ENCODE data around the gene ATP7B. TPM values are rescaled to one million over a fixed set of nuclear protein-coding genes. Genes with fewer than 3 reads are reported as not detected.
"Not testable (repeated sequence)": the region's sequence is repeated elsewhere in the genome, so short reads cannot be mapped to it uniquely, and the experiment has no call there.

The ATP7B gene
- total RNA-seq, 8 experiments from 2014 or later = 0.97 to 7.3 (median 5.6) TPM

DNA sequence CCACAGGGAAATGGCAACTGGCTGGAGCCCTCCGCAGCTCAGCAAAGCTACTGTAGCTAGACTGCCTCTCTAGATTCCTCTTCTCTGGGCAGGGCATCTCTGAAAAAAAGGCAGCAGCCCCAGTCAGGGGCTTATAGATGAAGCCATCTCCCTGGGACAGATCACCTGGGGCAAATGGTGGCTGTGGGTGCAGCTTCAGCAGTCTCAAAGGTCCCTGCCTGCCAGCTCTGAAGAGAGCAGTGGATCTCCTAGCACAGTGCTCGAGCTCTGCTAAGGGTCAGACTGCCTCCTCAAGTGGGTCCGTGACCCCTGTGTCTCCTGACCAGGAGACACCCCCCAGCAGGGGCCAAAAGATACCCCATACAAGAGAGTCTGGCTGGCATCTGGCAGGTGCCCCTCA is 28.0 kb downstream of the ATP7B start:
- H3K4me1 ChIP-seq (replicated peaks in 1 of 2); H3K4me3 ChIP-seq; in situ Hi-C loops (cut with MboI; ENCODE audit: low pct_unique_long_range_greater_than_20kb in 2 of 9, low sequenced_read_pairs in 9 of 9, unreplicated experiment in 9 of 9); H3K27ac ChIP-seq; ATAC-seq (replicated peaks in 6 of 8): not testable (repeated sequence)
- 79 to 100% (median 100%) methylated on average over 1 to 2 of the region's 3 CpGs; no CpG with 5 or more reads in 5 of the 10 experiments for WGBS, 10 experiments

DNA sequence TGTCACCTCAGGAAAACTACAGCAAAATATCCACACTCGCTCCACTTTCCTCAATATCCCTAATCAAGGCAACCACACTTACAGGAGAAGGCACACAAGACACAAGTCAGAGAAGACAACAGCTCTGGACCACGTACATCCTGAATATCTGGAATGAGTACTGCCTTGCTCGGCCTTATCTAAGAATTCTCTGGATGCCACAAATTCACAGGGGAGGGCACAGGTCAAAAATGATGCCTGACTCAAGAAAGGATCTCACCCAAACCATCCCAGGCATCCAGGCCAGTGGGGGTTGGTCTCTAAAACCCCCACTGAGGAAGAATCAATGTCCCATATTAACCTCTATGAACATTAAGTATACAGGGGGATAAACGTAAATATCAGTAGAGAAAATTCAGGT is 29.9 kb downstream of the ATP7B start:
- Histone ChIP-seq H3K4me1 (replicated peaks in 1 of 2) (no peaks in the 10 kb centered on the region), H3K4me3 (no peak overlapping the region), H3K27ac (no peak overlapping the region)
- 25 to 100% (median 92%) methylated on average over 1 to 4 of the region's 4 CpGs; no CpG with 5 or more reads in 2 of the 10 experiments for WGBS, 10 experiments
- ATAC-seq (replicated peaks in 6 of 8) = no peak
- in situ Hi-C loops (cut with MboI; ENCODE audit: low pct_unique_long_range_greater_than_20kb in 2 of 9, low sequenced_read_pairs in 9 of 9, unreplicated experiment in 9 of 9) = no loop called here

DNA sequence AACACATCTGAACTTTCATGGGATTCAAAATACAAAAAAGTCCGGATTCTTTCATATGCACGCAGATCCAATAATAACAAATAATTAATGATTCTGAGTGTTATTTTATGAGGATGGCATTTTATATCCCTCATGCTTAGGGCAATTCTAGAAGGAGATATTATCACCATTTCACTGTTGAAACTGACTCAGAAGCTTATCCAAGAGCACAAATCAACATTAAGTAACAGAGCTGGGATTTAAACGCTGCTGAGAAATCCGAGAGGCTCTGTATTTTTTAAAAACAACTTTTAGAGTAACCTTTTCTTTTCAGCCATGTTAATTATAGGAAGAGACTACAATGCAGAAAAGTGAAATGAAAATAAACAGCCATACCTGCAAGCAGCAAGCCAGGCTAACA is 30.3 kb downstream of the ATP7B start:
- Histone ChIP-seq H3K4me1 (replicated peaks in 1 of 2) (no peaks in the 10 kb centered on the region), H3K27ac (no peak overlapping the region), H3K4me3 (no peak overlapping the region)
- WGBS, 10 experiments = 0 to 100% (median 67%) methylated on average over 1 to 4 of the region's 4 CpGs; no CpG with 5 or more reads in 2 of the 10 experiments
- in situ Hi-C loops (cut with MboI; ENCODE audit: low pct_unique_long_range_greater_than_20kb in 2 of 9, low sequenced_read_pairs in 9 of 9, unreplicated experiment in 9 of 9) = no loop called here
- no peak for ATAC-seq (replicated peaks in 6 of 8)

DNA sequence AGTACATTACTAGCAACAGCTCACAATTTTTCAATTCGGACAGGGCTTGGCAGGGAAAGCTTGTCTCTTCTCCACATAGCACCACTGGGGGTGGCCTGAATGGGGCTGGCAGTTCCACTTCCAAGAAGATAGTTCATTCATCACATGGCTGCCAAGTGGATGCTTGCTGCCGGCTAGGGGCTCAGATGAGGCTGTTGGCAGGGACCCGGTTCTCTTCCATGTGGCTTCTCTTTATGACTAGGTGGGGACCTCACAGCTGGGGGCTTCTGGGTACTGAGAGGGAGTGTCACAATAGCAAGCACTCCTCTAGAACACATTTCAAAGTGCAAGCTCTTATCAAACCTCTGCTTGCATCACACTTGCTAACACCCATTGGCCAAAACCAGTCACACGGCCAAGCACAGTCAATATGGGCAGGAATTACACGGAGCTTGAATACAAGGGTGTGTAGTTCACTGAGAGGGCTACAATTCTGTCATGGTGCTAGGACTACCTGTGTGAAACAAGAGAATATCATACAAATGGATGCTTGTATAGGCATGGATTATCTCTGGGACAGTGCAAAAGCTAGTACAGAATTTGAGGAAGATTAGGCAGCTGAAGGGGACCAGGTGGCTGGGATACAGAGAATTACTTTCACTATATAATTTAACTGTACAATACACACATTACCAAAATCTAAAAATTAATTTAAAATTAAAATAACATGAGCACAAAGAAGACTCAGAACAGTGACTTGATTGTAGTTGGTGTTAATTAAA is 32.3 kb downstream of the ATP7B start:
- Histone ChIP-seq H3K4me1 (replicated peaks in 1 of 2) (no peaks in the 10 kb centered on the region), H3K27ac (no peak overlapping the region), H3K4me3 (no peak overlapping the region)
- peak in 4 of 8 experiments; percentile 21 to 84 (median 56) for ATAC-seq (replicated peaks in 6 of 8)
- in situ Hi-C loops (cut with MboI; ENCODE audit: low pct_unique_long_range_greater_than_20kb in 2 of 9, low sequenced_read_pairs in 9 of 9, unreplicated experiment in 9 of 9) = no loop called here
- WGBS, 10 experiments = 6 to 88% (median 61%) methylated on average over 1 to 4 of the region's 5 CpGs; no CpG with 5 or more reads in 1 of the 10 experiments

DNA sequence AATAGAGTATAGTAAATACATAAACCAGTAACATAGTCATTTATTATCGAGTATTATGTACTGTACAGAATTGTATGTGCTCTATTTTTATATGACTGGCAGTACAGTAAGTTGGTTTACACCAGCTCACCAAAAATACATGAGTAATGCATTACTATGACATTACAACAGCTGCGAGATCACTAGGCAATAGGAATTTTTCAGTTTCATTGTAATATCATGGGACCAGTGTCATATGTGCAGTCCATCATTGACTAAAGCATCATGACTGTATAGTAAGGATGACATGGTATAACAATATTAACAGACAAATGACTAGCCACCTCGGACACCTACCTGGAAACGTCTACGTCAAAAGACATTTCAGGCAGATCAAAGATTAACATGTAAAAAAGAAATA is 33.6 kb downstream of the ATP7B start:
- WGBS, 10 experiments = 66 to 96% (median 87%) methylated on average over 3 to 5 of the region's 5 CpGs
- peak in 2 of 8 experiments; percentile 58 to 73 for ATAC-seq (replicated peaks in 6 of 8)
- no peak overlapping the region for H3K27ac ChIP-seq
- H3K4me1 ChIP-seq (replicated peaks in 1 of 2) = no peaks in the 10 kb centered on the region
- H3K4me3 ChIP-seq = no peak overlapping the region
- in situ Hi-C loops (cut with MboI; ENCODE audit: low pct_unique_long_range_greater_than_20kb in 2 of 9, low sequenced_read_pairs in 9 of 9, unreplicated experiment in 9 of 9) = no loop called here

DNA sequence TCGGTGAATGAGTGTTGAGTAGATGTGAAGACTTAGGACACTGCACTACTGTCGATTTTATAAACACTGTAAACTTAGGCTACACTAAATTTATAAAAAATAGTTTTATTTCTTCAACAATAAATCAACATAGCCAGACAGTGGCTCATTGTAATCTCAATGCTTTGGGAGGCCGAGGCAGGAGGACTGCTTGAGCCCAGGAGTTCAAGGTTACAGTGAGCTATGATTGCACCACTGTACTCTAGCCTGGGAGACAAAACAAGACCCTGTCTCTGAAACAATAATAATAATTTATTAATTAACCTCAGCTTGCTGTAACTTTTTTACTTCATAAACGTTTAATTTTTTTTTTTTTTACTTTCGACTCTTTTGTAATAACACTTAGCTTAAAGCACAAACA is 34.4 kb downstream of the ATP7B start:
- 58 to 96% (median 86%) methylated on average over 2 to 5 of the region's 5 CpGs for WGBS, 10 experiments
- no peak for ATAC-seq (replicated peaks in 6 of 8)
- in situ Hi-C loops (cut with MboI; ENCODE audit: low pct_unique_long_range_greater_than_20kb in 2 of 9, low sequenced_read_pairs in 9 of 9, unreplicated experiment in 9 of 9) = no loop called here
- no peaks in the 10 kb centered on the region for H3K4me1 ChIP-seq (replicated peaks in 1 of 2)
- H3K27ac ChIP-seq = no peak overlapping the region
- H3K4me3 ChIP-seq = no peak overlapping the region

DNA sequence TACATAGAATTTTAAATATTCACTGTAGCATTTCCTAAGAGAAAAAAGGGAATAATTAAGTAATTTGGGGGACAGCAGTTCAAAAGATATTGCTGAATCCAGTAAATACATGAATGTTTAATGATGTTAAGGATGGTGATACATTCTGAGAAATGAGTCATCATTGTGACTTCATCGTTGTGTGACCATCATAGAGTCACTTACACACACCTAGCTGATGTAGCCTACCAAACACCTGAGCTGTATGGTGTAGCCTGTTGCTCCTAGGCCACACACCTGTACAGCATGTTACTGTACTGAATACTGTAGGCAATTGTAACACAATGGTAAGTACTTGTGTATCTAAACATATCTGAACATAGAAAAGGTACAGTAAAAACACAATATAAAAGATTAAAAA is 34.8 kb downstream of the ATP7B start:
- no peak overlapping the region for H3K27ac ChIP-seq
- no peak overlapping the region for H3K4me3 ChIP-seq
- in situ Hi-C loops (cut with MboI; ENCODE audit: low pct_unique_long_range_greater_than_20kb in 2 of 9, low sequenced_read_pairs in 9 of 9, unreplicated experiment in 9 of 9) = no loop called here
- peak in 1 of 8 experiments; percentile 34 for ATAC-seq (replicated peaks in 6 of 8)
- no peaks in the 10 kb centered on the region for H3K4me1 ChIP-seq (replicated peaks in 1 of 2)
- 0 to 100% (median 8%) methylated on average over 1 of the region's 1 CpG; no CpG with 5 or more reads in 3 of the 10 experiments for WGBS, 10 experiments

DNA sequence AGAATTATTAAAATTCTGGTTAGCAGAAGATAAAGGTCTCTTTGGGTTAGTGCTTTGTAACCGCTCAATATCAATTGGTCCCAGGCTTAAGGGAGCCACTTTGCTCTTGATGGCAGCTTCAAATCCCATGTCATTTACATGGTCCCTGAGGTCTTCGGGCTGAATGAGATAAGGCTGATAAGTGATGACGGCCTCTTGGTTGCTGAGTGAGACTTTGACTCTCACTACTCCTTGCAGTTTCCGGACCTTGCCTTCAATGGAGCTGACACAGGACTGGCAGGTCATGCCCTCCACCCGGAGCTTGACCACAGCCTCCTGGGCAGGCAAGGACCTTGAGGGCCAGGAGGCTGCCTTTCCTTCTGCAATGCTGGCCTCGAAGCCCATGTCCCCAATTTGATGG is 36.8 kb downstream of the ATP7B start:
- no peak overlapping the region for H3K27ac ChIP-seq
- 0 to 100% (median 94%) methylated on average over 1 to 5 of the region's 6 CpGs; no CpG with 5 or more reads in 3 of the 10 experiments for WGBS, 10 experiments

DNA sequence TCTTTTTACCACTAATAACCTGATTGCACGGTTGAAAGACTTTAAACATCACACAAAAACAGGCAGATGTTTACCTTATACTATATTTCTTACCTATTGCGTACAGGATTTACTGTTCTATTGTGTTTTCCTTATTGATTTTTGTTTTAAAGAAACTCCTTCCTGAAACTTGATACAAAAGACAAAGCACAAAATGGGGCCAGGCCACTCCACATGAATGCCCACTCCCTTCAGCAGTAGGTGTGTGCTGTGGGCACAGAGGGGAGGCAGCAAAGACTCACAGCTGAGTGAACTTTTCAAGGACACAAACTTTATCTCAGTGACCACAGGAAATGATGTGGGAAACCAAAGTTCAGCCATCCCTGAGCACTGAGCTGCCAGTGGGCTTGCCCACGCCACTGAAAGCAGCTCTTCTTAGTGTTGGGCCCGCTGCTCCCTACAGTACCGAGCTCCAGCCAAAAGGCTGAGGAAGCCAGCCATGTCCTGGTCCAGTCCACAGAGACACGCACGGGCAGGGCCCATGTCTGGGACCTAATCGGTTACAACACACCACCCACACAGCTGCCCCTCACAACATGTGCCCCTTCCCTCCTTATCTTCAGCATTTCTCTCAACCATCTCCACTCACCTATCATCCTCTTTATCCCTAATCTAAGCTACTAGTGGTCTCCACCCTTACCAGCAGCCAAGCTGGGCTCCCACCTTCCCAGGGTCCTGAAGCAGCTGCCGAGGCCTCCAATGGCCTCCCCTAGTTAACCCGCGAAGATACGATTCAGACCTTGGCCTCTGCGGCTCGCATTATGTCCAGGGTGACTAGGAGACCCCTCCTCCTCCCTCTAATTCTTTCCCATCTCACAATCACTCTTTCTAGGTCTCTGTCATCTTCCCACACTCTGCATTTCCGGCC is 39.5 kb downstream of the ATP7B start:
- no peaks in the 10 kb centered on the region for H3K4me1 ChIP-seq (replicated peaks in 1 of 2)
- H3K27ac ChIP-seq = no peak overlapping the region
- H3K4me3 ChIP-seq = no peak overlapping the region
- ATAC-seq (replicated peaks in 6 of 8) = no peak
- WGBS, 10 experiments = 66 to 100% (median 90%) methylated on average over 2 to 13 of the region's 15 CpGs
- in situ Hi-C loops (cut with MboI; ENCODE audit: low pct_unique_long_range_greater_than_20kb in 2 of 9, low sequenced_read_pairs in 9 of 9, unreplicated experiment in 9 of 9) = no loop called here

More for the DNA sequence above, 36.8 kb downstream of the ATP7B start:
- no peak for ATAC-seq (replicated peaks in 6 of 8)
- H3K4me3 ChIP-seq = no peak overlapping the region
- in situ Hi-C loops (cut with MboI; ENCODE audit: low pct_unique_long_range_greater_than_20kb in 2 of 9, low sequenced_read_pairs in 9 of 9, unreplicated experiment in 9 of 9) = no loop called here
- no peaks in the 10 kb centered on the region for H3K4me1 ChIP-seq (replicated peaks in 1 of 2)

DNA sequence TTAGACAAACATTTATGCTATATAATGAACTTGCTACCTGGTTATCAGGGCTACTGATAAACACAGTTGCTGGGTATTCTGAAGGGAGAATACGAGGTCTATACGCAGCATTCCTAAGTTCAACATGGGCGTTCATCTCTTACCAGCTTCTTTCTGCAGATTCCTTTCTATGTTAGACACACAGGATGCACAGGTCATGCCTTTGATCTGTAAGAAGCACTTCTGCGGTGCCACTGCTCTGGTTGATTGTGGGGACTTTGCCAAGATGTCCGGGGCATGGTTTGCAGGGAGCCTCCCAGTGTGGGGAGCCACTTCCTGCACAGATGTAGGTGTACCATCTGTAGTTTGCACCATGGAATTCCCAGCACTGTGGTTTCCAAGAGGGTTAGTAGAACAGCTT is 40.9 kb downstream of the ATP7B start:
- Histone ChIP-seq H3K27ac (no peak overlapping the region), H3K4me3 (no peak overlapping the region), H3K4me1 (replicated peaks in 1 of 2) (no peaks in the 10 kb centered on the region)
- in situ Hi-C loops (cut with MboI; ENCODE audit: low pct_unique_long_range_greater_than_20kb in 2 of 9, low sequenced_read_pairs in 9 of 9, unreplicated experiment in 9 of 9) = no loop called here
- ATAC-seq (replicated peaks in 6 of 8) = no peak
- WGBS, 10 experiments = 60 to 92% (median 81%) methylated on average over 1 to 5 of the region's 5 CpGs; no CpG with 5 or more reads in 4 of the 10 experiments

DNA sequence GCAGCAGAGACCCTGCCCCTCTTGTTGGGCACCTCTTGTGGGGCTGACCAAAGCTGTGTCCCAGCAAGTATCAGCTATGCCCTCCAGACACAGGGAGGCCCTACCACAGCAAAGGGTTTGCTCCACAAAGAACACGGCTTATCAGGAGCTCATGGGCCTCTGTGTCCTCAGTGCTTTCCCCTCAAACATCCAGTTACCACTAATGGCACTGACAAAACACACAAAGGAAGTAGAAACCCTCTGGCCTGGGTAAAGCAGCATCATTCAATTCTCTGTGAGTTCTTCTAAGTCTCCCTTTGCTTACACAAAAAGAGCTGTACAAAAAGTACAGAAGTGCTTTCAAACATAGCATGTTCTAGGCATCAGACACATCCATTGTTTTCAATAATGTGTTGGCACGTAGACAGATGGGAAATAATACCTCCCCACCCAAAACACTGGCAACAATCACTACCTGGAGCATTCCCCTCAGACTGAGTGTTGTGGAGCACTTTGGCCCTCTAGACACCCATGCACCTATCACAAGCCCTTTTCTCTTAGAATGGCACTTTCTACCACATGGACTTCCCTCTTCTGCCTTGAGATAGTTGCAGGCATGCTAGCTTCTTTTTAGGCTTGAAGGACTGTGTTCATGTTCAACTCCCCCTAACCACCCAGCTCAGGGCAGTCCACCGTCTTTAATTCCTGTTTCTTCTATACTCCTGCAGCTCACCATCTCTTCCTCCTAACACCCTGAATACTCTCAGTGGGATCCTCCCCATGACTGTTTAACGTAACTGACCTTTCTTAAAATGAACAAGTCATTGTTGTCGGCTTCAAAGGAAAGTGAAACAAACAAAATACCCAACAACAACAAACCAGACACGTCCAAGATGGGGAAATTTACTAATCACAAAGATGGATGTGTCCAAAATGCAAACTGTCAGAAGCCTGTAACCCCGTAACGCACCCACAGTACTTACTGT is 43.5 kb downstream of the ATP7B start:
- no peak overlapping the region for H3K27ac ChIP-seq
- in situ Hi-C loops (cut with MboI; ENCODE audit: low pct_unique_long_range_greater_than_20kb in 2 of 9, low sequenced_read_pairs in 9 of 9, unreplicated experiment in 9 of 9) = no loop called here
- no peak for ATAC-seq (replicated peaks in 6 of 8)
- H3K4me1 ChIP-seq (replicated peaks in 1 of 2) = no peaks in the 10 kb centered on the region
- H3K4me3 ChIP-seq = no peak overlapping the region
- WGBS, 10 experiments = 35 to 95% (median 81%) methylated on average over 1 to 8 of the region's 8 CpGs

DNA sequence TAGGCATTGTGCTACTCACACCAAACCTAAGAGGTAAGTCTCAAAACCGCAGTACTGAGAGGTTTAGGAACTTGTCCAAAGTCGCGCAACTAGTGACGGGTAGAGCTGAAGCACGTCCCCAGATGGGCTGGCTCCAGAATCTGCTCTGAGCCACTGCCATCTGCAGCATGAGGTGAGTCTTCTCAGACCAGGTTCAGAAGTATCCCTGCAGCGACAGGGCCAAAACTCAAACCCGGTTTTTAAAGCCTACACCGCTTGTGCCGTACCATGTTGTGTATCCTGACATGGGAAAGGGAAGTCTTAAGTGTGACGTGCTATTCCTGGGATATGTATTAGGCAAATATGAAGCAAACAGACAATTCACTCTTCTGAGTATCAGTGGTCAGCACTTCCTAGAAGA is 45.1 kb downstream of the ATP7B start:
- Histone ChIP-seq H3K4me3 (no peak overlapping the region), H3K27ac (no peak overlapping the region), H3K4me1 (replicated peaks in 1 of 2) (no peaks in the 10 kb centered on the region)
- ATAC-seq (replicated peaks in 6 of 8) = no peak
- 68 to 100% (median 93%) methylated on average over 1 to 9 of the region's 10 CpGs for WGBS, 10 experiments
- in situ Hi-C loops (cut with MboI; ENCODE audit: low pct_unique_long_range_greater_than_20kb in 2 of 9, low sequenced_read_pairs in 9 of 9, unreplicated experiment in 9 of 9) = no loop called here
